Measurements from ENCODE around the gene FOXO3.

GRCh38 chr6:108597572-108598304 lies 37.0 kb downstream of the FOXO3 start:
- TF ChIP-seq, protein P1, sequence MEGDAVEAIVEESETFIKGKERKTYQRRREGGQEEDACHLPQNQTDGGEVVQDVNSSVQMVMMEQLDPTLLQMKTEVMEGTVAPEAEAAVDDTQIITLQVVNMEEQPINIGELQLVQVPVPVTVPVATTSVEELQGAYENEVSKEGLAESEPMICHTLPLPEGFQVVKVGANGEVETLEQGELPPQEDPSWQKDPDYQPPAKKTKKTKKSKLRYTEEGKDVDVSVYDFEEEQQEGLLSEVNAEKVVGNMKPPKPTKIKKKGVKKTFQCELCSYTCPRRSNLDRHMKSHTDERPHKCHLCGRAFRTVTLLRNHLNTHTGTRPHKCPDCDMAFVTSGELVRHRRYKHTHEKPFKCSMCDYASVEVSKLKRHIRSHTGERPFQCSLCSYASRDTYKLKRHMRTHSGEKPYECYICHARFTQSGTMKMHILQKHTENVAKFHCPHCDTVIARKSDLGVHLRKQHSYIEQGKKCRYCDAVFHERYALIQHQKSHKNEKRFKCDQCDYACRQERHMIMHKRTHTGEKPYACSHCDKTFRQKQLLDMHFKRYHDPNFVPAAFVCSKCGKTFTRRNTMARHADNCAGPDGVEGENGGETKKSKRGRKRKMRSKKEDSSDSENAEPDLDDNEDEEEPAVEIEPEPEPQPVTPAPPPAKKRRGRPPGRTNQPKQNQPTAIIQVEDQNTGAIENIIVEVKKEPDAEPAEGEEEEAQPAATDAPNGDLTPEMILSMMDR (IDR thresholded peaks at IDR 0.05): no peak
- TF ChIP-seq SIN3A (IDR thresholded peaks at IDR 0.05; ENCODE audit: borderline replicate concordance, insufficient read depth, low read depth, low read length) (no peak), POLR2AphosphoS5 (IDR thresholded peaks at IDR 0.05; ENCODE audit: low read depth, low read length) (no peak)
- TF ChIP-seq, protein P2, sequence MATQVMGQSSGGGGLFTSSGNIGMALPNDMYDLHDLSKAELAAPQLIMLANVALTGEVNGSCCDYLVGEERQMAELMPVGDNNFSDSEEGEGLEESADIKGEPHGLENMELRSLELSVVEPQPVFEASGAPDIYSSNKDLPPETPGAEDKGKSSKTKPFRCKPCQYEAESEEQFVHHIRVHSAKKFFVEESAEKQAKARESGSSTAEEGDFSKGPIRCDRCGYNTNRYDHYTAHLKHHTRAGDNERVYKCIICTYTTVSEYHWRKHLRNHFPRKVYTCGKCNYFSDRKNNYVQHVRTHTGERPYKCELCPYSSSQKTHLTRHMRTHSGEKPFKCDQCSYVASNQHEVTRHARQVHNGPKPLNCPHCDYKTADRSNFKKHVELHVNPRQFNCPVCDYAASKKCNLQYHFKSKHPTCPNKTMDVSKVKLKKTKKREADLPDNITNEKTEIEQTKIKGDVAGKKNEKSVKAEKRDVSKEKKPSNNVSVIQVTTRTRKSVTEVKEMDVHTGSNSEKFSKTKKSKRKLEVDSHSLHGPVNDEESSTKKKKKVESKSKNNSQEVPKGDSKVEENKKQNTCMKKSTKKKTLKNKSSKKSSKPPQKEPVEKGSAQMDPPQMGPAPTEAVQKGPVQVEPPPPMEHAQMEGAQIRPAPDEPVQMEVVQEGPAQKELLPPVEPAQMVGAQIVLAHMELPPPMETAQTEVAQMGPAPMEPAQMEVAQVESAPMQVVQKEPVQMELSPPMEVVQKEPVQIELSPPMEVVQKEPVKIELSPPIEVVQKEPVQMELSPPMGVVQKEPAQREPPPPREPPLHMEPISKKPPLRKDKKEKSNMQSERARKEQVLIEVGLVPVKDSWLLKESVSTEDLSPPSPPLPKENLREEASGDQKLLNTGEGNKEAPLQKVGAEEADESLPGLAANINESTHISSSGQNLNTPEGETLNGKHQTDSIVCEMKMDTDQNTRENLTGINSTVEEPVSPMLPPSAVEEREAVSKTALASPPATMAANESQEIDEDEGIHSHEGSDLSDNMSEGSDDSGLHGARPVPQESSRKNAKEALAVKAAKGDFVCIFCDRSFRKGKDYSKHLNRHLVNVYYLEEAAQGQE (IDR thresholded peaks at IDR 0.05; ENCODE audit: insufficient read depth in 1 of 2, low read depth in 2 of 2, low read length in 1 of 2): no peak
